Measurements from ENCODE around the gene POLR1G.

DNA sequence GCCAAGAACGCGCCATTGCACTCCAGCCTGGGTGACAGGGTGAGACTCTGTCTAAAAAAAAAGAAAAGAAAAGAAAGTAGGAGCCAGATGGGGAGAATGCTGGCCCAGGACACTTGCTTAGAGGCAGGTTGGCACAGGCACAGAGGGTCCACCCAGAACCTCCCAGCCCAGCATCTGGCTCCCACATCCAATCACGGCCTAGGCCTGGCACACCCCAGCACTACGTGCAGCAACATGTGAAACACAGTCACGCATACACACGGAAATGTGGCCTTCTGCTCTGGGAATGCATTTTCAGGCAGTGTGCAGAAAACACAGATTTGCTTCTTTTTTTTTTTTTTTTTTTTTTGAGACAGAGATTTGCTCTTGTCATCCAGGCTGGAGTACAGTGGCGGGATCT is 40.5 kb downstream of the POLR1G start:
- TF ChIP-seq, protein P1, sequence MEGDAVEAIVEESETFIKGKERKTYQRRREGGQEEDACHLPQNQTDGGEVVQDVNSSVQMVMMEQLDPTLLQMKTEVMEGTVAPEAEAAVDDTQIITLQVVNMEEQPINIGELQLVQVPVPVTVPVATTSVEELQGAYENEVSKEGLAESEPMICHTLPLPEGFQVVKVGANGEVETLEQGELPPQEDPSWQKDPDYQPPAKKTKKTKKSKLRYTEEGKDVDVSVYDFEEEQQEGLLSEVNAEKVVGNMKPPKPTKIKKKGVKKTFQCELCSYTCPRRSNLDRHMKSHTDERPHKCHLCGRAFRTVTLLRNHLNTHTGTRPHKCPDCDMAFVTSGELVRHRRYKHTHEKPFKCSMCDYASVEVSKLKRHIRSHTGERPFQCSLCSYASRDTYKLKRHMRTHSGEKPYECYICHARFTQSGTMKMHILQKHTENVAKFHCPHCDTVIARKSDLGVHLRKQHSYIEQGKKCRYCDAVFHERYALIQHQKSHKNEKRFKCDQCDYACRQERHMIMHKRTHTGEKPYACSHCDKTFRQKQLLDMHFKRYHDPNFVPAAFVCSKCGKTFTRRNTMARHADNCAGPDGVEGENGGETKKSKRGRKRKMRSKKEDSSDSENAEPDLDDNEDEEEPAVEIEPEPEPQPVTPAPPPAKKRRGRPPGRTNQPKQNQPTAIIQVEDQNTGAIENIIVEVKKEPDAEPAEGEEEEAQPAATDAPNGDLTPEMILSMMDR (IDR thresholded peaks at IDR 0.05 in 8 of 11, conservative IDR thresholded peaks at IDR 0.05 in 3 of 11) = no peak
- no peak for TF ChIP-seq POLR2A (IDR thresholded peaks at IDR 0.05)

All from spleen (tissue), 7 donors.